Measurements from ENCODE around the gene OGDH.

DNA sequence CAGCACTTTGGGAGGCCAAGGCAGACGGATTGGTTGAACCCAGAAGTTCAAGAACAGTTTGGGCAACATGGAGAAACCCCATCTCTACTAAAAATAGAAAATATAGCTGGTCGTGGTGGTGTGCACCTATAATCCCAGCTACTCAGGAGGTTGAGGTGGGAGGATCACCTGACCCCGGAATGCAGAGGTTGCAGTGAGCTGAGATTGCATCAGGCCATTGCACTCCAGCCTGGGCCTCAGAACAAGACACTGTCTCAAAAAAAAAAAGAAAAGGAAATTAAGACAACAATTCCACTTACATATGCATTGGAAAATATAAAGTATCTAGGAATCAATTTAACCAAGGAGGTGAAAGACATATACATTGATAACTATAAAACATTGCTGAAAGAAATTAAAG lies 7.2 kb upstream of the OGDH start:
- TF ChIP-seq CTCF (IDR thresholded peaks at IDR 0.05) = no peak
- TF ChIP-seq POLR2A (IDR thresholded peaks at IDR 0.05) = no peak
